ENCODE data around the gene TEX13A. TPM values are rescaled to one million over a fixed set of nuclear protein-coding genes. Genes with fewer than 3 reads are reported as not detected.

TEX13A gene
- total and polyA plus RNA-seq, 4 donors, result not detected

- Histone ChIP-seq H3K4me3 (ENCODE audit: low read depth, low read length) (no peak overlapping the region), H3K9me3 (ENCODE audit: control insufficient read depth, insufficient read depth, low read length) (no peaks in the 10 kb centered on the region), H3K4me1 (ENCODE audit: control insufficient read depth, insufficient read depth, low read length) (no peaks in the 10 kb centered on the region), H3K27me3 (ENCODE audit: control insufficient read depth, insufficient read depth, low read length) (no peaks in the 10 kb centered on the region), H3K36me3 (ENCODE audit: control insufficient read depth, insufficient read depth, low read length) (no peaks in the 10 kb centered on the region), H3K27ac (ENCODE audit: low read depth, low read length) (no peak overlapping the region)
- WGBS (ENCODE audit: insufficient coverage), result 78% methylated on average over 1 of the region's 3 CpGs
- no peak for DNase-seq (ENCODE audit: low read depth in 4 of 6, low spot score in 6 of 6)
Measured at GRCh38 chrX:105229146-105229545, 8.7 kb upstream of the TEX13A start.

GRCh38 chrX:105228602-105229001, 8.1 kb upstream of the TEX13A start:
- H3K27me3 ChIP-seq (ENCODE audit: control insufficient read depth, insufficient read depth, low read length), result no peaks in the 10 kb centered on the region

GRCh38 chrX:105226499-105226898, 6.0 kb upstream of the TEX13A start:
- Histone ChIP-seq H3K4me1 (ENCODE audit: control insufficient read depth, insufficient read depth, low read length) (no peaks in the 10 kb centered on the region), H3K27ac (ENCODE audit: low read depth, low read length) (no peak overlapping the region), H3K9me3 (ENCODE audit: control insufficient read depth, insufficient read depth, low read length) (no peaks in the 10 kb centered on the region), H3K27me3 (ENCODE audit: control insufficient read depth, insufficient read depth, low read length) (peaks cover under 1% of the 10 kb centered on the region), H3K4me3 (ENCODE audit: low read depth, low read length) (no peak overlapping the region), H3K36me3 (ENCODE audit: control insufficient read depth, insufficient read depth, low read length) (no peaks in the 10 kb centered on the region)
- 83% methylated on average over 1 of the region's 5 CpGs for WGBS (ENCODE audit: insufficient coverage)
- DNase-seq (ENCODE audit: low read depth in 4 of 6, low spot score in 6 of 6), result no peak

More at GRCh38 chrX:105228602-105229001, 8.1 kb upstream of the TEX13A start:
- Histone ChIP-seq H3K4me3 (ENCODE audit: low read depth, low read length) (no peak overlapping the region), H3K4me1 (ENCODE audit: control insufficient read depth, insufficient read depth, low read length) (no peaks in the 10 kb centered on the region), H3K36me3 (ENCODE audit: control insufficient read depth, insufficient read depth, low read length) (no peaks in the 10 kb centered on the region), H3K9me3 (ENCODE audit: control insufficient read depth, insufficient read depth, low read length) (no peaks in the 10 kb centered on the region), H3K27ac (ENCODE audit: low read depth, low read length) (no peak overlapping the region)
- DNase-seq (ENCODE audit: low read depth in 4 of 6, low spot score in 6 of 6), result no peak
- WGBS (ENCODE audit: insufficient coverage), result 46% methylated on average over 1 of the region's 2 CpGs

GRCh38 chrX:105221374-105221773, 880 bp upstream of the TEX13A start:
- Histone ChIP-seq H3K27me3 (ENCODE audit: control insufficient read depth, insufficient read depth, low read length) (peaks cover 3% of the 10 kb centered on the region), H3K27ac (ENCODE audit: low read depth, low read length) (no peak overlapping the region), H3K4me3 (ENCODE audit: low read depth, low read length) (no peak overlapping the region), H3K9me3 (ENCODE audit: control insufficient read depth, insufficient read depth, low read length) (no peaks in the 10 kb centered on the region), H3K36me3 (ENCODE audit: control insufficient read depth, insufficient read depth, low read length) (no peaks in the 10 kb centered on the region), H3K4me1 (ENCODE audit: control insufficient read depth, insufficient read depth, low read length) (no peaks in the 10 kb centered on the region)
- DNase-seq (ENCODE audit: low read depth in 4 of 6, low spot score in 6 of 6), result no peak
- no CpG with 5 or more reads among the region's 3 CpGs for WGBS (ENCODE audit: insufficient coverage)

- no peak overlapping the region for H3K4me3 ChIP-seq (ENCODE audit: low read depth, low read length)
- DNase-seq (ENCODE audit: low read depth in 4 of 6, low spot score in 6 of 6), result no peak
- H3K4me1 ChIP-seq (ENCODE audit: control insufficient read depth, insufficient read depth, low read length), result no peaks in the 10 kb centered on the region
- no peak overlapping the region for H3K27ac ChIP-seq (ENCODE audit: low read depth, low read length)
- peaks cover 3% of the 10 kb centered on the region for H3K27me3 ChIP-seq (ENCODE audit: control insufficient read depth, insufficient read depth, low read length)
- no peaks in the 10 kb centered on the region for H3K9me3 ChIP-seq (ENCODE audit: control insufficient read depth, insufficient read depth, low read length)
- H3K36me3 ChIP-seq (ENCODE audit: control insufficient read depth, insufficient read depth, low read length), result no peaks in the 10 kb centered on the region
- 90% methylated on average over 25 of the region's 26 CpGs for WGBS (ENCODE audit: insufficient coverage)
Measured at GRCh38 chrX:105219454-105220401, 766 bp downstream of the TEX13A start.

- Histone ChIP-seq H3K4me1 (ENCODE audit: control insufficient read depth, insufficient read depth, low read length) (no peaks in the 10 kb centered on the region), H3K4me3 (ENCODE audit: low read depth, low read length) (no peak overlapping the region), H3K36me3 (ENCODE audit: control insufficient read depth, insufficient read depth, low read length) (no peaks in the 10 kb centered on the region), H3K27me3 (ENCODE audit: control insufficient read depth, insufficient read depth, low read length) (peaks cover 8% of the 10 kb centered on the region), H3K9me3 (ENCODE audit: control insufficient read depth, insufficient read depth, low read length) (no peaks in the 10 kb centered on the region), H3K27ac (ENCODE audit: low read depth, low read length) (no peak overlapping the region)
- DNase-seq (ENCODE audit: low read depth in 4 of 6, low spot score in 6 of 6), result no peak
- 87% methylated on average over 2 of the region's 3 CpGs for WGBS (ENCODE audit: insufficient coverage)
Measured at GRCh38 chrX:105211066-105211575, 9.4 kb downstream of the TEX13A start.

- Histone ChIP-seq H3K4me1 (ENCODE audit: control insufficient read depth, insufficient read depth, low read length) (no peaks in the 10 kb centered on the region), H3K36me3 (ENCODE audit: control insufficient read depth, insufficient read depth, low read length) (no peaks in the 10 kb centered on the region), H3K4me3 (ENCODE audit: low read depth, low read length) (no peak overlapping the region), H3K9me3 (ENCODE audit: control insufficient read depth, insufficient read depth, low read length) (no peaks in the 10 kb centered on the region), H3K27me3 (ENCODE audit: control insufficient read depth, insufficient read depth, low read length) (peaks cover 8% of the 10 kb centered on the region), H3K27ac (ENCODE audit: low read depth, low read length) (no peak overlapping the region)
- DNase-seq (ENCODE audit: low read depth in 4 of 6, low spot score in 6 of 6), result no peak
- WGBS (ENCODE audit: insufficient coverage), result no CpG with 5 or more reads among the region's 2 CpGs
Measured at GRCh38 chrX:105210258-105210657, 10.2 kb downstream of the TEX13A start.

- Histone ChIP-seq H3K9me3 (ENCODE audit: control insufficient read depth, insufficient read depth, low read length) (no peaks in the 10 kb centered on the region), H3K4me1 (ENCODE audit: control insufficient read depth, insufficient read depth, low read length) (no peaks in the 10 kb centered on the region), H3K4me3 (ENCODE audit: low read depth, low read length) (no peak overlapping the region), H3K27ac (ENCODE audit: low read depth, low read length) (no peak overlapping the region), H3K36me3 (ENCODE audit: control insufficient read depth, insufficient read depth, low read length) (no peaks in the 10 kb centered on the region), H3K27me3 (ENCODE audit: control insufficient read depth, insufficient read depth, low read length) (peaks cover 8% of the 10 kb centered on the region)
- no peak for DNase-seq (ENCODE audit: low read depth in 4 of 6, low spot score in 6 of 6)
Measured at GRCh38 chrX:105209406-105209805, 11.1 kb downstream of the TEX13A start.

GRCh38 chrX:105191878-105192277, 28.6 kb downstream of the TEX13A start:
- H3K36me3 ChIP-seq (ENCODE audit: control insufficient read depth, insufficient read depth, low read length), result no peaks in the 10 kb centered on the region
- H3K27me3 ChIP-seq (ENCODE audit: control insufficient read depth, insufficient read depth, low read length), result peaks cover 2% of the 10 kb centered on the region
- DNase-seq (ENCODE audit: low read depth in 4 of 6, low spot score in 6 of 6), result peak in 2 of 6 donors; percentile 3 to 34
- H3K27ac ChIP-seq (ENCODE audit: low read depth, low read length), result no peak overlapping the region
- H3K4me3 ChIP-seq (ENCODE audit: low read depth, low read length), result no peak overlapping the region
- WGBS (ENCODE audit: insufficient coverage), result 0% methylated on average over 1 of the region's 2 CpGs
- no peaks in the 10 kb centered on the region for H3K4me1 ChIP-seq (ENCODE audit: control insufficient read depth, insufficient read depth, low read length)
- no peaks in the 10 kb centered on the region for H3K9me3 ChIP-seq (ENCODE audit: control insufficient read depth, insufficient read depth, low read length)
